ENCODE data around the gene ACER1.

- TF ChIP-seq CTCF (IDR thresholded peaks at IDR 0.05 in 4 of 5, conservative IDR thresholded peaks at IDR 0.05 in 1 of 5), result no peak
- TF ChIP-seq POLR2A (IDR thresholded peaks at IDR 0.05), result no peak
Observed at GRCh38 chr19:6378486-6378885, 45.1 kb upstream of the ACER1 start.
